ENCODE data around the gene MCM8.
A peak's percentile ranks its signal among the peaks of the same experiment; 100 is the strongest.

- TF ChIP-seq CTCF (IDR thresholded peaks at IDR 0.05) (peak; percentile 52), ZFX (IDR thresholded peaks at IDR 0.05; ENCODE audit: borderline replicate concordance) (no peak)
Measured at GRCh38 chr20:5933802-5934436, 16.5 kb upstream of the MCM8 start.
